ENCODE measurements around the gene NOL9.

GRCh38 chr1:6497867-6498575 lies 56.3 kb downstream of the NOL9 start:
- TF ChIP-seq, protein P1, sequence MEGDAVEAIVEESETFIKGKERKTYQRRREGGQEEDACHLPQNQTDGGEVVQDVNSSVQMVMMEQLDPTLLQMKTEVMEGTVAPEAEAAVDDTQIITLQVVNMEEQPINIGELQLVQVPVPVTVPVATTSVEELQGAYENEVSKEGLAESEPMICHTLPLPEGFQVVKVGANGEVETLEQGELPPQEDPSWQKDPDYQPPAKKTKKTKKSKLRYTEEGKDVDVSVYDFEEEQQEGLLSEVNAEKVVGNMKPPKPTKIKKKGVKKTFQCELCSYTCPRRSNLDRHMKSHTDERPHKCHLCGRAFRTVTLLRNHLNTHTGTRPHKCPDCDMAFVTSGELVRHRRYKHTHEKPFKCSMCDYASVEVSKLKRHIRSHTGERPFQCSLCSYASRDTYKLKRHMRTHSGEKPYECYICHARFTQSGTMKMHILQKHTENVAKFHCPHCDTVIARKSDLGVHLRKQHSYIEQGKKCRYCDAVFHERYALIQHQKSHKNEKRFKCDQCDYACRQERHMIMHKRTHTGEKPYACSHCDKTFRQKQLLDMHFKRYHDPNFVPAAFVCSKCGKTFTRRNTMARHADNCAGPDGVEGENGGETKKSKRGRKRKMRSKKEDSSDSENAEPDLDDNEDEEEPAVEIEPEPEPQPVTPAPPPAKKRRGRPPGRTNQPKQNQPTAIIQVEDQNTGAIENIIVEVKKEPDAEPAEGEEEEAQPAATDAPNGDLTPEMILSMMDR (IDR thresholded peaks at IDR 0.05): no peak
- no peak for TF ChIP-seq POLR2A (IDR thresholded peaks at IDR 0.05)
